Measurements from ENCODE around the gene AFAP1L1. TPM values are rescaled to one million over a fixed set of nuclear protein-coding genes. Genes with fewer than 3 reads are reported as not detected.

The AFAP1L1 gene
- total and polyA plus RNA-seq, 2 of the 13 experiments (the other 11 are each of a cell fraction or from before 2014, with no cell fraction given) = 0.38 to 1.0 TPM

GRCh38 chr5:149267241-149267973 is 4.3 kb upstream of the AFAP1L1 start:
- ATAC-seq = no peak
- H3K9ac ChIP-seq (ENCODE audit: insufficient read depth, low read depth, low read length) = no peak overlapping the region

GRCh38 chr5:149268928-149269557 is 2.6 kb upstream of the AFAP1L1 start:
- H3K27me3 ChIP-seq (ENCODE audit: control insufficient read depth in 1 of 2, insufficient read depth in 2 of 2, low read length in 2 of 2) = peaks cover 7 to 23% of the 10 kb centered on the region in 2 experiments
- H3K9me3 ChIP-seq (ENCODE audit: low read length) = peaks cover 13% of the 10 kb centered on the region
- no peak for ATAC-seq
- 26% methylated on average over 6 of the region's 6 CpGs for WGBS (ENCODE audit: low lambda C conversion rate)
- in situ Hi-C loops (cut with HindIII; ENCODE audit: extremely low pct_ligation_motif_present, low pct_unique_long_range_greater_than_20kb) (loop anchor here (10.0 kb wide), 1 partner anchor 534 kb away; no protein-coding TSS in a partner anchor), intact Hi-C loops (cut with micrococcal nuclease; ENCODE audit: unreplicated experiment) (loop anchor here (5.0 to 10.0 kb wide), 3 partner anchors 127 to 537 kb away; partner anchors contain the start of genes ABLIM3 and ADRB2)
- H3K4me3 ChIP-seq (replicated peaks in 1 of 3; ENCODE audit: insufficient read depth in 1 of 3, low read depth in 2 of 3, low read length in 3 of 3) = no peak overlapping the region
- H3K4me1 ChIP-seq (ENCODE audit: insufficient read depth, low read length) = peaks cover 29% of the 10 kb centered on the region
- no peak overlapping the region for H2AFZ ChIP-seq (ENCODE audit: low read length)
- BruUV-seq (replicated peaks) = no TSS peak
- no peak overlapping the region for H3K9ac ChIP-seq (ENCODE audit: insufficient read depth, low read depth, low read length)
- no peak overlapping the region for H3K4me2 ChIP-seq (ENCODE audit: low read depth, low read length)
- H3K36me3 ChIP-seq (replicated peaks in 1 of 2; ENCODE audit: control insufficient read depth in 1 of 2, insufficient read depth in 2 of 2, low read length in 2 of 2) = no peaks in the 10 kb centered on the region
- DNase-seq (ENCODE audit: low spot score) = peak; percentile 49
- ChIA-PET POLR2A (no interaction called here), CTCF (ENCODE audit: low intra/inter-chr PET ratio, low total read pairs) (interaction anchor here (0.9 to 1.8 kb wide), 5 partner anchors 128 to 535 kb away, joined by 3 to 7 read pairs (median 4); partner anchors contain the start of gene ABLIM3)
- no peaks in the 10 kb centered on the region for H3K79me2 ChIP-seq (ENCODE audit: insufficient read depth, low read length)
- H3K27ac ChIP-seq (ENCODE audit: extremely low read length, insufficient read depth, low read length) = no peak overlapping the region
- H4K20me1 ChIP-seq (ENCODE audit: insufficient read depth, low read length) = no peaks in the 10 kb centered on the region
- FAIRE-seq = peak; percentile 87
- TF ChIP-seq STAG1 (CRISPR knock-in tag; IDR thresholded peaks at IDR 0.05) (peak; percentile 66), ZNF629 (CRISPR knock-in tag; conservative IDR thresholded peaks at IDR 0.05) (no peak), MYPOP (CRISPR knock-in tag; IDR thresholded peaks at IDR 0.05) (no peak), HDAC1 (CRISPR knock-in tag; IDR thresholded peaks at IDR 0.05) (no peak), NRL (CRISPR knock-in tag; IDR thresholded peaks at IDR 0.05; ENCODE audit: borderline replicate concordance) (no peak), NFATC3 (CRISPR knock-in tag; IDR thresholded peaks at IDR 0.05) (no peak), ZNF280D (CRISPR knock-in tag; IDR thresholded peaks at IDR 0.05) (0 out of 2 replicates have a peak, but pooled peaks have one; percentile 32), CTCF (CRISPR knock-in tag; IDR thresholded peaks at IDR 0.05) (peak; percentile 71)

More at GRCh38 chr5:149267241-149267973, 4.3 kb upstream of the AFAP1L1 start:
- H3K9me3 ChIP-seq (ENCODE audit: low read length) = peaks cover 13% of the 10 kb centered on the region
- ChIA-PET CTCF (ENCODE audit: low intra/inter-chr PET ratio, low total read pairs) (no interaction called here), POLR2A (no interaction called here)
- no peaks in the 10 kb centered on the region for H4K20me1 ChIP-seq (ENCODE audit: insufficient read depth, low read length)
- WGBS (ENCODE audit: low lambda C conversion rate) = 41% methylated on average over 8 of the region's 9 CpGs
- no peak overlapping the region for H3K4me3 ChIP-seq (replicated peaks in 1 of 3; ENCODE audit: insufficient read depth in 1 of 3, low read depth in 2 of 3, low read length in 3 of 3)
- H3K4me2 ChIP-seq (ENCODE audit: low read depth, low read length) = no peak overlapping the region; the same call in 1 of the 2 replicates
- in situ Hi-C loops (cut with HindIII; ENCODE audit: extremely low pct_ligation_motif_present, low pct_unique_long_range_greater_than_20kb) = loop anchor here (10.0 kb wide), 1 partner anchor 533 kb away; no protein-coding TSS in a partner anchor
- H3K4me1 ChIP-seq (ENCODE audit: insufficient read depth, low read length) = peaks cover 12% of the 10 kb centered on the region; the same call in 1 of the 2 replicates
- DNase-seq (ENCODE audit: low spot score) = no peak
- no peaks in the 10 kb centered on the region for H3K36me3 ChIP-seq (replicated peaks in 1 of 2; ENCODE audit: control insufficient read depth in 1 of 2, insufficient read depth in 2 of 2, low read length in 2 of 2)
- intact Hi-C loops (cut with micrococcal nuclease; ENCODE audit: unreplicated experiment) = loop anchor here (5.0 to 10.0 kb wide), 3 partner anchors 125 to 535 kb away; partner anchors contain the start of genes ABLIM3 and ADRB2
- no peak for FAIRE-seq
- peaks cover 3 to 14% of the 10 kb centered on the region in 2 experiments; a peak in 2 of 5 replicates for H3K27me3 ChIP-seq (ENCODE audit: control insufficient read depth in 1 of 2, insufficient read depth in 2 of 2, low read length in 2 of 2)
- no TSS peak for BruUV-seq (replicated peaks)
- no peaks in the 10 kb centered on the region for H3K79me2 ChIP-seq (ENCODE audit: insufficient read depth, low read length)
- no peak overlapping the region for H3K27ac ChIP-seq (ENCODE audit: extremely low read length, insufficient read depth, low read length)
- no peak for TF ChIP-seq MEIS1 (CRISPR knock-in tag; IDR thresholded peaks at IDR 0.05; ENCODE audit: borderline replicate concordance)
- TF ChIP-seq SNRNP70 (IDR thresholded peaks at IDR 0.05; ENCODE audit: low read depth, low read length) = no peak
- TF ChIP-seq NFYC (CRISPR knock-in tag; IDR thresholded peaks at IDR 0.05) = no peak
- no peak overlapping the region for H2AFZ ChIP-seq (ENCODE audit: low read length)

Measured in HepG2 (cell line).